Lower leg skin (tissue), 4 donors: ENCODE measurements around the gene CHIT1. TPM values are rescaled to one million over a fixed set of nuclear protein-coding genes. Genes with fewer than 3 reads are reported as not detected.

Experiments used
- DNase-seq, 2 donors: peaks; one replicate each; pipeline ENCODE4 v3.0.0-alpha.2; 2019; ENCODE audit warnings: low spot score in 2 of 2
- H3K4me3 ChIP-seq: fragments of 200-600 bp; sonication (generic); 2 replicates; pipeline ENCODE4 v1.5.1; 2017; ENCODE audit warnings: mild to moderate bottlenecking, low read depth; ENCODE audit not compliant: poor library complexity, severe bottlenecking
- POLR2A ChIP-seq, 2 donors: fragments of 450-650 bp; IDR thresholded peaks; one replicate each; pipeline ENCODE4 v1.6.1; 2016 to 2017; ENCODE audit warnings: antibody characterized with exemption in 2 of 2, mild to moderate bottlenecking in 1 of 2, moderate library complexity in 1 of 2
- WGBS, 2 donors: methylation state at CpG; one replicate each; pipeline ENCODE4 v1.1.5; 2018; 5-methylcytosine and 5-hydroxymethylcytosine counted together
- intact Hi-C: fragments of 100-400 bp; cut with DNase I; formaldehyde crosslinking; loops from one replicate; pipeline ENCODE4 v1.15.0; 2023; ENCODE audit warnings: low total_unique reads
- total RNA-seq, 4 donors: library from RNA; depleted of rRNA; stranded (reverse); fragments of >200 nt; gene quantifications; one replicate each; pipeline ENCODE4 v1.1.0, GENCODE V29; 2016
- TF ChIP-seq, protein P1 (sequence below), 3 donors: fragments of 450-650 bp; IDR thresholded peaks; one replicate each; pipeline ENCODE4 v1.5.1; 2016; ENCODE audit warnings: antibody characterized with exemption in 3 of 3, mild to moderate bottlenecking in 3 of 3, moderate library complexity in 2 of 3

CHIT1 gene
- total RNA-seq, 4 donors from 2014 or later, result 0.61 to 8.3 TPM; not detected in 2

GRCh38 chr1:203271962-203272632 lies 42.6 kb upstream of the CHIT1 start:
- WGBS, 2 donors, result 47 to 62% methylated on average over 6 of the region's 6 CpGs
- TF ChIP-seq POLR2A (IDR thresholded peaks at IDR 0.05), result no peak
- TF ChIP-seq, protein P1, sequence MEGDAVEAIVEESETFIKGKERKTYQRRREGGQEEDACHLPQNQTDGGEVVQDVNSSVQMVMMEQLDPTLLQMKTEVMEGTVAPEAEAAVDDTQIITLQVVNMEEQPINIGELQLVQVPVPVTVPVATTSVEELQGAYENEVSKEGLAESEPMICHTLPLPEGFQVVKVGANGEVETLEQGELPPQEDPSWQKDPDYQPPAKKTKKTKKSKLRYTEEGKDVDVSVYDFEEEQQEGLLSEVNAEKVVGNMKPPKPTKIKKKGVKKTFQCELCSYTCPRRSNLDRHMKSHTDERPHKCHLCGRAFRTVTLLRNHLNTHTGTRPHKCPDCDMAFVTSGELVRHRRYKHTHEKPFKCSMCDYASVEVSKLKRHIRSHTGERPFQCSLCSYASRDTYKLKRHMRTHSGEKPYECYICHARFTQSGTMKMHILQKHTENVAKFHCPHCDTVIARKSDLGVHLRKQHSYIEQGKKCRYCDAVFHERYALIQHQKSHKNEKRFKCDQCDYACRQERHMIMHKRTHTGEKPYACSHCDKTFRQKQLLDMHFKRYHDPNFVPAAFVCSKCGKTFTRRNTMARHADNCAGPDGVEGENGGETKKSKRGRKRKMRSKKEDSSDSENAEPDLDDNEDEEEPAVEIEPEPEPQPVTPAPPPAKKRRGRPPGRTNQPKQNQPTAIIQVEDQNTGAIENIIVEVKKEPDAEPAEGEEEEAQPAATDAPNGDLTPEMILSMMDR (IDR thresholded peaks at IDR 0.05), result no peak
- peak in 1 of 2 donors; percentile 84 for DNase-seq
- H3K4me3 ChIP-seq, result no peak overlapping the region
- intact Hi-C loops, result loop anchor here (5.0 kb wide), 2 partner anchors 65 to 215 kb away; no protein-coding TSS in a partner anchor

- TF ChIP-seq POLR2A (IDR thresholded peaks at IDR 0.05), result no peak
- TF ChIP-seq, protein P1 (IDR thresholded peaks at IDR 0.05), result no peak
- peak; percentile 84 to 92 for DNase-seq
- intact Hi-C loops, result loop anchor here (5.0 kb wide), 2 partner anchors 66 to 216 kb away; no protein-coding TSS in a partner anchor
- 35 to 39% methylated on average over 8 of the region's 8 CpGs for whole genome bisulfite sequencing, 2 donors
- no peak overlapping the region for H3K4me3 ChIP-seq
Observed at GRCh38 chr1:203271018-203271743, 41.7 kb upstream of the CHIT1 start.

DNA sequence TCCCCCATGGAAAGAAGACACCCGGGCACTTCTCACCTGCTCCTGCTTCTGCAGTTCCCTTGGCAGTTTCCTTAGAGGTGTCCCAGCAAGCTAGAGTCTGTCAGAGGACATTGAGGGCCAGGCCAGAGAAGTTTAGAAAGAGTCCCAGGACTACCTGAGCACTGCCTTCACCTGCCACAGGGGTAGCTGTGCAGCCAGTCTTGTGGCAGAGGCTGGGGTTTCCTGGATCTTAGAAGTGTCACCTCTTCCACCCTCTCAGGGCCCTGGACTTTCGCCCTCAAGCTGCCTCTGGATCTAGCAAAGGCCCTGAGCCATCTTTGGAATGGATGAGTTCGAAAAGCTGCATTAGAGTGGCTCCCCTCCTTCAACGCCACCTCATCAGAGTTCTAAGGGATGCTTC lies 41.0 kb upstream of the CHIT1 start:
- H3K4me3 ChIP-seq, result no peak overlapping the region
- 81 to 87% methylated on average over 4 of the region's 4 CpGs for WGBS, 2 donors
- DNase-seq, result peak in 1 of 2 donors; percentile 53
- intact Hi-C loops, result loop anchor here (5.0 kb wide), 2 partner anchors 67 to 217 kb away; no protein-coding TSS in a partner anchor
- TF ChIP-seq, protein P1 (IDR thresholded peaks at IDR 0.05), result no peak
- TF ChIP-seq POLR2A (IDR thresholded peaks at IDR 0.05), result no peak

- H3K4me3 ChIP-seq, result no peak overlapping the region
- intact Hi-C loops, result loop anchor here (5.0 kb wide), 2 partner anchors 68 to 218 kb away; no protein-coding TSS in a partner anchor
- no peak for TF ChIP-seq POLR2A (IDR thresholded peaks at IDR 0.05)
- TF ChIP-seq, protein P1 (IDR thresholded peaks at IDR 0.05), result no peak
- 64 to 74% methylated on average over 4 to 5 of the region's 5 CpGs for WGBS, 2 donors
- peak in 1 of 2 donors; percentile 77 for DNase-seq
Observed at GRCh38 chr1:203269654-203270020, 40.2 kb upstream of the CHIT1 start.

GRCh38 chr1:203268901-203269653 lies 39.6 kb upstream of the CHIT1 start:
- WGBS, 2 donors, result 24 to 25% methylated on average over 5 of the region's 5 CpGs
- intact Hi-C loops, result no loop called here
- DNase-seq, result peak in 1 of 2 donors; percentile 84

More at GRCh38 chr1:203268901-203269653, 39.6 kb upstream of the CHIT1 start:
- no peak overlapping the region for H3K4me3 ChIP-seq
- no peak for TF ChIP-seq POLR2A (IDR thresholded peaks at IDR 0.05)
- TF ChIP-seq, protein P1 (IDR thresholded peaks at IDR 0.05), result peak in 2 of 3 donors; percentile 64 to 93
